GM12891 (cell line): ENCODE measurements around the gene PTAFR.

Experiments
- POLR2A ChIP-seq: IDR thresholded peaks from 2 replicates; pipeline ENCODE4 v1.6.1; 2011; ENCODE audit warnings: low read depth, low read length, control low read depth
- POLR2AphosphoS5 ChIP-seq: IDR thresholded peaks from 2 replicates; pipeline ENCODE4 v1.6.1; 2011; ENCODE audit warnings: low read depth, low read length, control low read depth

DNA sequence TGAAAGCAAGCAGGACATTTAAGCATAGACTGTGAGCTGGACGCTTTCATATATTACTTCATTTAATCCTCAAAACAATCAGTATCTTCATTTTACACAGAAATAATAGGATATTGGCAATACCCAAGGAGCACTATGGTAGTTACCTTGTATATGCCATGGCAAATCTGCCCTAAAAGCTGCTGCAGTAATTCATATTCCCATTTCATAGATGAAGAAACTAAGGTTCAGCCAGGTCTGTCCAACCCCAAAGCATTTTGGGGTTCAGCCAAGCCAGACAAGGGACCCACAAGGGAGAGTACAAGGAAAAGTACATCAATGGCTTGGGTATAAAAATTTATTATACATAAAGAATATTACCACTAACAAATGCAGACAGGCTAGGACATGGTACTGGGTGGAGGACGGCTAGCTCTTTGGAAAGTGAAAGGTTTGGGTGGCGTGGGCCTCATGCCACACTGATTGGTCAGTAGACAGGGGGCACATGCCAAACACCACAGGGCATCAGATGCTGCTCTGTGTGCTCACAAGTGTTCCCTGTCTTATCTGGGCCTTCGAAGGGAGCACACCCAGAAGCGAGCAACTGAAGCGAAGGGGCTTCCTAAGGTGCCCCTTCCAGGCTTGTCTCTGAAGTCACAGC is 23.9 kb upstream of the PTAFR start:
- no peak for TF ChIP-seq POLR2A
- no peak for TF ChIP-seq POLR2AphosphoS5
